Myocyte (in vitro differentiated cells): ENCODE data around the gene PCDHB9. TPM values are rescaled to one million over a fixed set of nuclear protein-coding genes. Genes with fewer than 3 reads are reported as not detected.
"Not testable (repeated sequence)": the region's sequence is repeated elsewhere in the genome, so short reads cannot be mapped to it uniquely, and the experiment has no call there.

Source experiments
- DNase-seq: peaks from one replicate; pipeline ENCODE4 v3.0.0-alpha.2; 2012; ENCODE audit warnings: low read depth
- total RNA-seq: library from RNA; depleted of rRNA; stranded (reverse); fragments of >200 nt; gene quantifications from 2 replicates; pipeline ENCODE4 v1.2.3, GENCODE V29; 2014

PCDHB9 gene
- total RNA-seq, 1 donor from 2014 or later: 6.8 TPM

DNA sequence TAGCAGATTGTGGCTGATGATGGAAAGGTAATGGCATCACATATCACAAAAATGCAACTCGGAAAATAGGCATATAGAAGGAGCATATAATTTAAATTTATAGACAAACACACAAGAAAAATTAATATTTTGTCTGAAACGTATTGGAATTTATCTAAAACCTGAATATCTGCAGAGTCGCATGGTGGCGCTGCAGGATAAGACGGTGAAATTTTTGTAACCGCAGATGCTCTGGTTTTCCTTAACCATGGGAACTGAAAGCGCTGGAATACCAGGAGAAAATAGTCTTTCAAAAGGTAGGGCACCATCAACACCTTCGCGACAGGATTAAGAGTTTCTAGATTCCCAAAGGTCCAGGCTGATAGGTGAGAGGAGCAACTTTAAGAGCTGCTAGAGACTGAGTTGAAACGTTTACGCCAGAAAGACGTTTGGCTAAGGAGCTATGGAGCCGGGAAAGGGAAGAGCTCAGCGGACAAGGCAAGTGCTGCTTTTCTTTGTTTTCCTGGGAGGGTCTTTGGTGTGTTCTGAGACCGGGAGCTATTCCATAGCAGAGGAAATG, 47.2 kb downstream of the PCDHB9 start:
- no peak for DNase-seq

DNA sequence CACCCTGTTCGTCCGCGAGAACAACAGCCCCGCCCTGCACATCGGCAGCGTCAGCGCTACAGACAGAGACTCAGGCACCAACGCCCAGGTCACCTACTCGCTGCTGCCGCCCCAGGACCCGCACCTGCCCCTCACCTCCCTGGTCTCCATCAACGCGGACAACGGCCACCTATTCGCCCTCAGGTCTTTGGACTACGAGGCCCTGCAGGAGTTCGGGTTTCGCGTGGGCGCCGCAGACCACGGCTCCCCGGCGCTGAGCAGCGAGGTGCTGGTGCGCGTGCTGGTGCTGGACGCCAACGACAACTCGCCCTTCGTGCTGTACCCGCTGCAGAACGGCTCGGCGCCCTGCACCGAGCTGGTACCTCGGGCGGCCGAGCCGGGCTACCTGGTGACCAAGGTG, 49.0 kb downstream of the PCDHB9 start:
- DNase-seq: not testable (repeated sequence)

DNA sequence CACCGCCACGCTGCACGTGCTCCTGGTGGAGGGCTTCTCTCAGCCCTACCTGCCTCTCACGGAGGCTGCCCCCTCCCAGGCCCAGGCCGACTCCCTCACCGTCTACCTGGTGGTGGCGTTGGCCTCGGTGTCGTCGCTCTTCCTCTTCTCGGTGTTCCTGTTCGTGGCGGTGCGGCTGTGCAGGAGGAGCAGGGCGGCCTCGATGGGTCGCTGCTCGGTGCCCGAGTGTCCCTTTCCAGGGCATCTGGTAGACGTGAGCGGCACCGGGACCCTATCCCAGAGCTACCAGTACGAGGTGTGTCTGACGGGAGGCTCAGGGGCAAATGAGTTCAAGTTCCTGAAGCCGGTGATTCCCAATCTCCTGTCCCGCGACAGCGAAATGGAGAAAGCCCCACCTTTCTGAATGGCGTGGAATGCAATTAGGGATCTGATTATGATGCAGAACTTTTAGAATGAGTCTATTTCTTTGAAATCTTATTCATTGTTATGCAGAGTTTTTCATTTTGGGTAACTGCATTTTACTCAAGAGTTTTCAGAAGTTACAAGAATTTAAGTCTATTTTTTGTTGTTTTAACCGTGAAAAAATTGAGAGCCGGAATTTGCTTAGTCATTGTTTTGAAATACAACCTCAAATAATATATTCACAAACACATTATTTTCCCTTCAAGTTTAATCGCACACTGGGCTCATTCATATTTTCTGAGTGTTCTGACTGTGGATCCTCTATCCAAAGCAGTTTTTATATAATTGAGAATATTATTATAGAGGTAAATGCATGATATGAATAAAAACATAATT, 49.8 kb downstream of the PCDHB9 start:
- DNase-seq: no peak

Other genes with a start within 250 kb of the PCDHB9 start
- gene PCDHAC2, start 220.7 kb upstream of the PCDHB9 start, total RNA-seq: 0.05 and 0.10 TPM in 2 replicates
- not detected in 2 replicates for gene PCDHB1, start 135.8 kb upstream of the PCDHB9 start, total RNA-seq
- gene PCDHB2, start 92.5 kb upstream of the PCDHB9 start, total RNA-seq: 20.3 and 21.5 TPM in 2 replicates
- 4.2 and 4.7 TPM in 2 replicates for gene PCDHB3, start 86.7 kb upstream of the PCDHB9 start, total RNA-seq
- 6.6 and 7.1 TPM in 2 replicates for gene PCDHB4, start 65.3 kb upstream of the PCDHB9 start, total RNA-seq
- 0.36 and 1.0 TPM in 2 replicates for gene PCDHB5, start 52.0 kb upstream of the PCDHB9 start, total RNA-seq
- 1.5 and 2.3 TPM in 2 replicates for gene PCDHB6, start 37.1 kb upstream of the PCDHB9 start, total RNA-seq
- gene PCDHB7, start 14.5 kb upstream of the PCDHB9 start, total RNA-seq: 5.1 and 6.6 TPM in 2 replicates
- gene PCDHB8, start 9.4 kb upstream of the PCDHB9 start, total RNA-seq: 9.5 and 10.4 TPM in 2 replicates
- 13.5 and 14.7 TPM in 2 replicates for gene PCDHB16, start 4.8 kb upstream of the PCDHB9 start, total RNA-seq
- 6.7 and 7.4 TPM in 2 replicates for gene PCDHB10, start 5.2 kb downstream of the PCDHB9 start, total RNA-seq
- gene PCDHB11, start 12.5 kb downstream of the PCDHB9 start, total RNA-seq: 3.9 and 5.3 TPM in 2 replicates
- gene PCDHB12, start 21.6 kb downstream of the PCDHB9 start, total RNA-seq: 5.4 and 7.2 TPM in 2 replicates
- gene PCDHB13, start 26.8 kb downstream of the PCDHB9 start, total RNA-seq: 5.3 and 6.4 TPM in 2 replicates
- gene PCDHB14, start 36.2 kb downstream of the PCDHB9 start, total RNA-seq: 6.2 and 6.9 TPM in 2 replicates
- gene PCDHB15, start 58.2 kb downstream of the PCDHB9 start, total RNA-seq: 3.1 and 4.6 TPM in 2 replicates
- gene SLC25A2, start 116.9 kb downstream of the PCDHB9 start, total RNA-seq: 0.43 and 0.62 TPM in 2 replicates
- 97.0 and 116 TPM in 2 replicates for gene TAF7, start 133.6 kb downstream of the PCDHB9 start, total RNA-seq
- 5.2 and 5.9 TPM in 2 replicates for gene PCDHGA1, start 143.4 kb downstream of the PCDHB9 start, total RNA-seq
- gene PCDHGA2, start 151.6 kb downstream of the PCDHB9 start, total RNA-seq: 0.94 and 1.1 TPM in 2 replicates
- 0.48 and 0.57 TPM in 2 replicates for gene PCDHGA3, start 156.7 kb downstream of the PCDHB9 start, total RNA-seq
- 8.7 and 9.8 TPM in 2 replicates for gene PCDHGB1, start 162.9 kb downstream of the PCDHB9 start, total RNA-seq
- 2.9 and 3.3 TPM in 2 replicates for gene PCDHGA4, start 167.9 kb downstream of the PCDHB9 start, total RNA-seq
- 14.0 and 14.5 TPM in 2 replicates for gene PCDHGB2, start 172.8 kb downstream of the PCDHB9 start, total RNA-seq
- 1.7 and 2.2 TPM in 2 replicates for gene PCDHGA5, start 177.0 kb downstream of the PCDHB9 start, total RNA-seq
- gene PCDHGB3, start 183.1 kb downstream of the PCDHB9 start, total RNA-seq: 1.8 TPM in 2 replicates
- gene PCDHGA6, start 186.7 kb downstream of the PCDHB9 start, total RNA-seq: 0.88 and 1.8 TPM in 2 replicates
- gene PCDHGA7, start 195.6 kb downstream of the PCDHB9 start, total RNA-seq: 1.1 and 2.3 TPM in 2 replicates
- gene PCDHGB4, start 200.5 kb downstream of the PCDHB9 start, total RNA-seq: 1.1 and 2.2 TPM in 2 replicates
- 1.6 and 2.2 TPM in 2 replicates for gene PCDHGA8, start 205.5 kb downstream of the PCDHB9 start, total RNA-seq
- 0.47 and 1.4 TPM in 2 replicates for gene PCDHGB5, start 210.8 kb downstream of the PCDHB9 start, total RNA-seq
- 0.88 and 1.7 TPM in 2 replicates for gene PCDHGA9, start 215.6 kb downstream of the PCDHB9 start, total RNA-seq
- gene PCDHGB6, start 220.9 kb downstream of the PCDHB9 start, total RNA-seq: 0.78 and 0.96 TPM in 2 replicates
- gene PCDHGA10, start 225.8 kb downstream of the PCDHB9 start, total RNA-seq: 32.1 and 35.7 TPM in 2 replicates
- gene PCDHGB7, start 230.5 kb downstream of the PCDHB9 start, total RNA-seq: 1.4 and 3.4 TPM in 2 replicates
- gene PCDHGA11, start 233.9 kb downstream of the PCDHB9 start, total RNA-seq: 2.0 and 2.1 TPM in 2 replicates
- gene PCDHGA12, start 243.3 kb downstream of the PCDHB9 start, total RNA-seq: 4.3 and 4.6 TPM in 2 replicates